ENCODE data around the gene UCHL5.

UCHL5 gene

GRCh38 chr1:192962901-192963300 lies 96.3 kb downstream of the UCHL5 start:
- no peak for DNase-seq

Measured in DMS153 (cell line).